Heart left ventricle (tissue), 16 donors: ENCODE measurements around the gene TNIK. TPM values are rescaled to one million over a fixed set of nuclear protein-coding genes. Genes with fewer than 3 reads are reported as not detected.

Source experiments
- ATAC-seq, 4 donors: fragments of 200-7000 bp; cut with Tn5 transposase; one replicate each; pipeline ENCODE4 v1.9.1; 2020 to 2022; ENCODE audit warnings: moderate library complexity in 4 of 4, mild to moderate bottlenecking in 3 of 4, moderate number of reproducible peaks in 1 of 4
- DNase-seq, 5 donors: peaks; one replicate each; pipeline ENCODE4 v3.0.0-alpha.2; 2020
- H3K27ac ChIP-seq, 12 donors: fragments of 200-600 bp; sonication (generic) in 4 of 12; one replicate each; pipeline versions ENCODE4 v1.5.0 to v1.8.0; 2016 to 2022; ENCODE audit warnings: mild to moderate bottlenecking in 2 of 12
- H3K27me3 ChIP-seq, 9 donors: fragments of 200-600 bp; sonication (generic) in 2 of 9; one replicate each; pipeline versions ENCODE4 v1.5.1 to v1.8.0; 2016 to 2022; ENCODE audit warnings: mild to moderate bottlenecking in 3 of 9
- H3K36me3 ChIP-seq, 9 donors: fragments of 200-600 bp; sonication (generic) in 2 of 9; one replicate each; pipeline versions ENCODE4 v1.5.0 to v1.8.0; 2018 to 2022; ENCODE audit warnings: mild to moderate bottlenecking in 2 of 9
- H3K4me1 ChIP-seq, 12 donors: fragments of 200-600 bp; sonication (generic) in 4 of 12; one replicate each; pipeline versions ENCODE4 v1.5.0 to v1.8.0; 2016 to 2022; ENCODE audit warnings: mild to moderate bottlenecking in 3 of 12
- H3K4me3 ChIP-seq, 12 donors: fragments of 200-600 bp; sonication (generic) in 4 of 12; one replicate each; pipeline versions ENCODE4 v1.5.0 to v1.8.0; 2017 to 2022; ENCODE audit warnings: mild to moderate bottlenecking in 9 of 12, moderate library complexity in 4 of 12
- H3K9me3 ChIP-seq, 12 donors: fragments of 200-600 bp; sonication (generic) in 4 of 12; one replicate each; pipeline versions ENCODE4 v1.5.0 to v1.8.0; 2016 to 2022; ENCODE audit warnings: mild to moderate bottlenecking in 1 of 12
- CTCF ChIP-seq, 12 donors: fragments of 200-600 bp; sonication (generic) in 4 of 12; IDR thresholded peaks; one replicate each; pipeline versions ENCODE4 v1.5.0 to v1.8.0; 2018 to 2022; ENCODE audit warnings: antibody characterized with exemption in 12 of 12, mild to moderate bottlenecking in 5 of 12
- POLR2A ChIP-seq, 2 donors: fragments of 450-650 bp; IDR thresholded peaks; one replicate each; pipeline ENCODE4 v1.6.1; 2017; ENCODE audit warnings: antibody characterized with exemption in 2 of 2, mild to moderate bottlenecking in 2 of 2, moderate library complexity in 2 of 2
- WGBS, 4 donors: extraction: QIAGEN DNeasy Blood & Tissue Kit in 2 of 4; methylation state at CpG; one replicate each; pipeline versions ENCODE4 v1.1.5 to v1.1.7; 2013 to 2018; 5-methylcytosine and 5-hydroxymethylcytosine counted together
- intact Hi-C, 10 donors: fragments of 100-400 bp; cut with DNase I; formaldehyde crosslinking; loops; one replicate each; pipeline versions ENCODE4 v1.11.1 to v1.14.2; 2022
- polyA plus RNA-seq, 2 donors: library from polyadenylated mRNA; stranded (reverse); fragments of 200-250 nt; gene quantifications; one replicate each; pipeline ENCODE4 v1.2.3, GENCODE V29; 2013
- total RNA-seq, 9 donors: library from RNA; depleted of rRNA in 2 of 9; stranded (reverse); fragments of >200 nt in 2 of 9; fragmentation: NEBNext Ultra II Directional in 3 of 9; extraction: Animal tissue kit (Norgen Biotek cat#: 25700) in 3 of 9; gene quantifications; one replicate each; pipeline versions ENCODE4 v1.1.0 to v1.2.4, GENCODE V29; 2016 to 2023
- donor health status: ischemic (EF 13 %, LVEDD 7.1; RV severe dilation, severe dysfunction).
- donor health status: healthy with polysubstance abuse.
- donor health status: DM: no; HTN: yes; CAD: no.
- donor health status: DM: no; HTN: no; CAD: no.
- donor health status: ischemic (EF 25% LVEDD 6.9; RV normal size, moderate dysfunction).
- donor health status: ischemic (EF 25% LVEDD 5.7; RV mildly dilated, moderate dysfunction).
- donor health status: healthy.
- donor health status: DM: yes; HTN: yes; CAD: no.
- donor health status: ischemic (EF 35%, LVEDD 5.7; RV mildly dilated, moderate dysfunction).
- donor health status: nonischemic (EF 11% LVEDD 7.7; RV severe dilation, severe dysfunction).
- donor health status: DM: yes; HTN: yes; CAD: no.
- donor health status: PGD.
- donor health status: ischemic (EF 29% LVEDD 5.4; RV normal size, mild dysfunction).
- donor health status: nonischemic (EF 23%, LVEDD 6.1; RV moderate dilation, normal function).

TNIK gene
- total and polyA plus RNA-seq, 11 donors, result 12.3 to 51.6 (median 32.4) TPM

- DNase-seq (no peak), ATAC-seq (peak; percentile 25 to 46 (median 29))
- WGBS, 4 donors, result 68 to 72% (median 69%) methylated on average over 7 of the region's 7 CpGs
- peaks cover 0 to 53% (median 17%) of the 10 kb centered on the region in 12 donors for H3K4me1 ChIP-seq
- intact Hi-C loops, result loop anchor here in 1 of 10 donors (10.0 kb wide), 1 partner anchor 53 kb away; no protein-coding TSS in a partner anchor
- no peak for TF ChIP-seq CTCF (IDR thresholded peaks at IDR 0.05)
- TF ChIP-seq POLR2A (IDR thresholded peaks at IDR 0.05), result no peak
- no peak overlapping the region for H3K4me3 ChIP-seq
- H3K27ac ChIP-seq, result peak overlapping the region in 11 of 12 donors; percentile 22 to 83 (median 49)
- H3K36me3 ChIP-seq, result no peaks in the 10 kb centered on the region
- no peaks in the 10 kb centered on the region for H3K27me3 ChIP-seq
- no peaks in the 10 kb centered on the region for H3K9me3 ChIP-seq
Observed at GRCh38 chr3:171257251-171258203, 202.7 kb downstream of the TNIK start.

- ATAC-seq (no peak), DNase-seq (no peak)
- H3K27ac ChIP-seq, result peak overlapping the region in 7 of 12 donors; percentile 22 to 83 (median 49)
- no peaks in the 10 kb centered on the region for H3K36me3 ChIP-seq
- intact Hi-C loops, result loop anchor here in 1 of 10 donors (10.0 kb wide), 1 partner anchor 52 kb away; no protein-coding TSS in a partner anchor
- peaks cover 0 to 48% (median 13%) of the 10 kb centered on the region in 12 donors for H3K4me1 ChIP-seq
- H3K4me3 ChIP-seq, result no peak overlapping the region
- WGBS, 4 donors, result 73 to 90% (median 86%) methylated on average over 4 of the region's 4 CpGs
- H3K27me3 ChIP-seq, result no peaks in the 10 kb centered on the region
- TF ChIP-seq POLR2A (IDR thresholded peaks at IDR 0.05), result no peak
- no peak for TF ChIP-seq CTCF (IDR thresholded peaks at IDR 0.05)
- H3K9me3 ChIP-seq, result no peaks in the 10 kb centered on the region
Observed at GRCh38 chr3:171256445-171257250, 203.6 kb downstream of the TNIK start.

- TF ChIP-seq POLR2A (IDR thresholded peaks at IDR 0.05) (no peak), CTCF (IDR thresholded peaks at IDR 0.05) (no peak)
- WGBS, 4 donors, result 61 to 71% (median 64%) methylated on average over 3 of the region's 3 CpGs
- DNase-seq, result no peak
Observed at GRCh38 chr3:171255236-171255806, 204.9 kb downstream of the TNIK start.

More at GRCh38 chr3:171255236-171255806, 204.9 kb downstream of the TNIK start:
- intact Hi-C loops, result loop anchor here in 1 of 10 donors (10.0 kb wide), 1 partner anchor 51 kb away; no protein-coding TSS in a partner anchor
- Histone ChIP-seq H3K27me3 (no peaks in the 10 kb centered on the region), H3K9me3 (no peaks in the 10 kb centered on the region), H3K4me1 (peaks cover 0 to 39% (median 11%) of the 10 kb centered on the region in 12 donors), H3K36me3 (no peaks in the 10 kb centered on the region), H3K27ac (peak overlapping the region in 1 of 12 donors; percentile 83), H3K4me3 (no peak overlapping the region)
- no peak for ATAC-seq
